A204.1 (cell line): ENCODE results near the gene GGTLC3.
"Not testable (repeated sequence)": the region's sequence is repeated elsewhere in the genome, so short reads cannot be mapped to it uniquely, and the experiment has no call there.

Source experiments
- FAIRE-seq: peaks from 2 replicates; lab custom pipeline; 2012; peaks lifted over from hg19 to GRCh38; lab: Jason Lieb, UNC

GGTLC3 gene

GRCh38 chr22:18512378-18512777 lies 5.6 kb downstream of the GGTLC3 start:
- FAIRE-seq = not testable (repeated sequence)

GRCh38 chr22:18511327-18511726 lies 6.6 kb downstream of the GGTLC3 start:
- not testable (repeated sequence) for FAIRE-seq

DNA sequence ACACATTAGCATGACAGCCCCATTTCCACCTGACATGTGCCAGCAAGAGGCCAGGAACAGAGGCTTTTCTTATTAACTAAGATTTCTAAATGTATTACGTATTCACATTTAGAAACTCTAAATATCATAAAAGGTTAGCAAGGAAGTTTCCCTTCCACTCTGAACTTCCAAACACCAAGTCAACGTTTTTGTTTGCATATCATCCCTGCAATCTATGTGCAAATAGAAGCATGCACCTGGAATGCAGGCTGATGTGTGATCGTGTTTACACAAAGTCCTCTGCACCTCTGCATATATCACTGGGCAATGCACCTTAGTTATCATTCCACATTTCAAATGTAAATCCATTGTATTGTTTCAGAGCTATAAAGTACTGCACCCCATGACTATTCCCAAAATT lies 21.7 kb downstream of the GGTLC3 start:
- FAIRE-seq = not testable (repeated sequence)
